ENCODE results near the gene PTGR2. TPM values are rescaled to one million over a fixed set of nuclear protein-coding genes. Genes with fewer than 3 reads are reported as not detected.

The PTGR2 gene
- polyA plus RNA-seq, 2 donors = 3.0 to 4.2 TPM

DNA sequence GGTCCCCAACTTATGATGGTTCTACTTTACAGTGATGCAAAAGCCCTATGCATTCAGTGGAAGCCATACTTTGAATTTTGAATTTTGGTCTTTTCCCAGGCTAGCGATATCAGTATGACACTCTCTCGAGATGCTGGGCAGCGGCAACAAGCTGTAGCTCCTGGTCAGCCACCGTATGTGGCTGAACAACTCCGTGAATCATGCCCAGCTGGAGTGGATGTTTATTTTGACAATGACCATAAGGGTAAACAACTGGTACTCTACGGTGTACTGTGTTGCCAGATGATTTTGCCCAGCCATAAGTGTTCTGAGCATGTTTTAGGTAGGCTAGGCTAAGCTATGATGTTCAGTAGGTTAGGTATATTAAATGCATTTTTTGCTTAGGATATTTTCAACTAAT is 26.8 kb downstream of the PTGR2 start:
- H3K4me1 ChIP-seq (ENCODE audit: control insufficient read depth in 2 of 2, insufficient read depth in 2 of 2, low read length in 1 of 2) = no peaks in the 10 kb centered on the region
- H3K9me3 ChIP-seq (ENCODE audit: control insufficient read depth in 2 of 2, insufficient read depth in 1 of 2, low read depth in 1 of 2, low read length in 1 of 2) = no peaks in the 10 kb centered on the region
- 83 to 87% methylated on average over 6 of the region's 6 CpGs for WGBS, 2 donors
- H3K27me3 ChIP-seq (ENCODE audit: control insufficient read depth in 1 of 2, insufficient read depth in 2 of 2, low read length in 2 of 2) = no peaks in the 10 kb centered on the region
- H3K4me3 ChIP-seq (ENCODE audit: low read depth in 1 of 2, low read length in 2 of 2) = no peak overlapping the region
- no peaks in the 10 kb centered on the region for H3K36me3 ChIP-seq (ENCODE audit: control insufficient read depth in 2 of 2, insufficient read depth in 2 of 2, low read length in 1 of 2)
- no peak overlapping the region for H3K27ac ChIP-seq (ENCODE audit: low read depth in 2 of 2, low read length in 1 of 2)

DNA sequence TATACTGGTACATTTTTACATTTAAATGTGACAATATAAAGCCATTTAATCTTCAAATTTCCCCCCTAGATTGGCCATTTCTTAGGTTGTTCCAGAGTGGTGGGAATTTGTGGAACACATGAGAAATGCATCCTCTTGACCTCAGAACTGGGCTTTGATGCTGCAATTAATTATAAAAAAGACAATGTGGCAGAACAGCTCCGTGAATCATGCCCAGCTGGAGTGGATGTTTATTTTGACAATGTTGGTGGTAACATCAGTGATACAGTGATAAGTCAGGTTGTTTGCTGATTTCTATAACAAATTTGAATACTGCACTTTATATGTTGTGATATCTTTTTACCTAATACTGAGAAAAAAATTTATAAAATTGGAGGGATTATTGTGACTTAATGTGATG is 27.4 kb downstream of the PTGR2 start:
- no peaks in the 10 kb centered on the region for H3K9me3 ChIP-seq (ENCODE audit: control insufficient read depth in 2 of 2, insufficient read depth in 1 of 2, low read depth in 1 of 2, low read length in 1 of 2)
- H3K27ac ChIP-seq (ENCODE audit: low read depth in 2 of 2, low read length in 1 of 2) = no peak overlapping the region
- H3K27me3 ChIP-seq (ENCODE audit: control insufficient read depth in 1 of 2, insufficient read depth in 2 of 2, low read length in 2 of 2) = no peaks in the 10 kb centered on the region
- WGBS, 2 donors = 57 to 63% methylated on average over 1 of the region's 1 CpG
- H3K36me3 ChIP-seq (ENCODE audit: control insufficient read depth in 2 of 2, insufficient read depth in 2 of 2, low read length in 1 of 2) = no peaks in the 10 kb centered on the region
- no peak overlapping the region for H3K4me3 ChIP-seq (ENCODE audit: low read depth in 1 of 2, low read length in 2 of 2)
- H3K4me1 ChIP-seq (ENCODE audit: control insufficient read depth in 2 of 2, insufficient read depth in 2 of 2, low read length in 1 of 2) = no peaks in the 10 kb centered on the region

DNA sequence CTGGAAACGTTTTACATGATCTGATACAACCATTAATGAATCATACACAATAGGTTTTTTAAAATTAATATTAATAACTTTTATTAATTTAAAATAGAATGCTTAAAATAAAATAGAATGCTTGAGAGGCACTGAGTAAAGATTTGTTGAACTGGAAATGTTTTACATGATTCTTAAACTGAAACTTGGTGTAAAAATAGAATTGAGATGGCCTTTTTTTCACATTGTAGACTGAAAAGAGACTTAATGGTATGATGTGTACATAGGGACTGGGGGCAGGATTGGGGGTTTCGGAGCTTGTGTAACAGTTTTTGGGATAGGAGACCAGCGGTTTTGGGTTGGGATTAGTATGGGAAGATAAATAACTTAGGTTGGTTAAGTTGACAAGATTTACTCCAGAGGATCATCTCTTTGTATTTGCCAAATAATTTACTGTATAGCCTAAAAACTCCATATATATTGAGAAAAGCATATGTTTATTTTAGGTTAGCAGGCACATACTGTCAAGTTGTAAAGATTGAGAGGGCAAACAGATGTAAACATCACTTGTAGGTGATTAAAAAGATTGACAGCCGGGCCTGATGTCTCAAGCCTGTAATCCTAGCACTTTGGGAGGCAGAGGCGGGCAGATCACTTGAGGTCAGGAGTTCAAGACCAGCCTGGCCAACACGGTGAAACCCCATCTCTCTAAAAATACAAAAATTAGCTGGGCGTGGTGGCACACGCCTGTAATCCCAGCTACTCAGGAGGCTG is 33.0 kb downstream of the PTGR2 start:
- 79 to 81% methylated on average over 8 of the region's 8 CpGs for WGBS, 2 donors

DNA sequence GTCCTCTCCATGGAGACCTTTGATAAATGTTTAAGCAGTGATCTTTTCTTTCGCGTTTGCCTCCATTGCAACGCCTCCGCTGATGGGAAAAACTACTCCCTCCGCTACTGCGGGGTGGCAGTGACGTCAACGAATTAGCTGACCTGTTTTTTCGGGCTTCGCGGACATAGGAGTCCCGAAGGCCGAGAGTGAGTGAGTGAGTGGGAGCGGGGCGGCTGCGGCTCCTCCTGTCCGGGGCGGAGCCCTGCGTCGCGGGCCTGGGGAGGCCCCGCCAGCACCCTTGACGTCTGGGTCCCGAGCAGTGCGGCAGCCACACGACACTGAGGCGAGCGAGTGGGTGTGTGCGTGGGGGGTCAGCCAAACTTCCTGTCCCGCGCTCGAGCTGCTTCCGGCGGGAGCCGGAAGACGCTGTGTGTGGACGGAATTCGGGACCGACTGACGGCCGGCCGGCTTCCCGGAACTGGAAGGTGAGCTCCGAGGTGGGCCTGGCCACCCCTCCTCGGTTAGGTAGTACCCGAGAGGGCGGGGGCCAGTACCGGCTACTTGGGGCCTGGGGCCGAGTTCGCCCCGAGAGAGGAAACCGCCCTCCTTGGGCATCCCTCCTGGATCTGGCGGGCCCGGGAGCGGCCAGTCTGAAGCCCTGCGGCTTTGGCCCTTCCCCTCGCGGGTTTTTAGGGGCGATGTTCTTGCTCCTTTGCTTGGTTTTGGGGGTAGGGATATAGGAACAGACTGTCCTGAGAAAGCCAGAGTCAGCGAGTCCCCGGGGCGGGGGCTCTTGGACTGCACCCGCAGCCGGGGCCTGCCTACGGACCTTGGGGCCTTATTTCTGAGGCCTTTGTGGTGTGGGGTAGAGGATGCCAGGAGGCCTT is 35.1 kb downstream of the PTGR2 start, which contains the start of gene ZNF410:
ZNF410 (plus strand) TSS at position 411 of the 869 bp plus-strand sequence. CDS start 5,317 bp downstream, outside the sequence.
- peak within 1 kb of the TSS; percentile 75 to 88 for H3K4me3 ChIP-seq (ENCODE audit: low read depth in 1 of 2, low read length in 2 of 2)
- H3K27ac ChIP-seq (ENCODE audit: low read depth in 2 of 2, low read length in 1 of 2) = peak within 1 kb of the TSS; percentile 91 to 99
- no peaks in the 10 kb centered on the region for H3K9me3 ChIP-seq (ENCODE audit: control insufficient read depth in 2 of 2, insufficient read depth in 1 of 2, low read depth in 1 of 2, low read length in 1 of 2)
- no peaks in the 10 kb centered on the region for H3K36me3 ChIP-seq (ENCODE audit: control insufficient read depth in 2 of 2, insufficient read depth in 2 of 2, low read length in 1 of 2)
- 0 to 1% methylated on average over 64 to 65 of the region's 65 CpGs for WGBS, 2 donors
- H3K4me1 ChIP-seq (ENCODE audit: control insufficient read depth in 2 of 2, insufficient read depth in 2 of 2, low read length in 1 of 2) = no peaks in the 10 kb centered on the region
- no peaks in the 10 kb centered on the region for H3K27me3 ChIP-seq (ENCODE audit: control insufficient read depth in 1 of 2, insufficient read depth in 2 of 2, low read length in 2 of 2)

More for the DNA sequence above, 33.0 kb downstream of the PTGR2 start:
- Histone ChIP-seq H3K27ac (ENCODE audit: low read depth in 2 of 2, low read length in 1 of 2) (no peak overlapping the region), H3K9me3 (ENCODE audit: control insufficient read depth in 2 of 2, insufficient read depth in 1 of 2, low read depth in 1 of 2, low read length in 1 of 2) (no peaks in the 10 kb centered on the region), H3K27me3 (ENCODE audit: control insufficient read depth in 1 of 2, insufficient read depth in 2 of 2, low read length in 2 of 2) (no peaks in the 10 kb centered on the region), H3K36me3 (ENCODE audit: control insufficient read depth in 2 of 2, insufficient read depth in 2 of 2, low read length in 1 of 2) (no peaks in the 10 kb centered on the region), H3K4me1 (ENCODE audit: control insufficient read depth in 2 of 2, insufficient read depth in 2 of 2, low read length in 1 of 2) (no peaks in the 10 kb centered on the region), H3K4me3 (ENCODE audit: low read depth in 1 of 2, low read length in 2 of 2) (no peak overlapping the region)

DNA sequence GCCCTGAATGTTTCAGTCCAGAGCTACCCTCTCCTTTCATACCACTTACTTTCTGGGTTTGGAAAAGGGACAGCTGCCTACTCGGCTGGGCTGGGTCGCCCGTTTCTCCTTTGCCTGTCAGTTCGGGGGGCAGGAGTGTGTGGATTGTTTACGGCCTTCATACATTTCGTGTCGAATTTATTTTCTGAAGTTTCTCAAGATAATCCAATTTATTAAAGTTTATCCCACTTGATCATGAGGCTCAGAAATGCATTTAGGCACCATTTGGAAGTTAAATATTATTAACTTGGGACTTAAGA is 35.6 kb downstream of the PTGR2 start:
- Histone ChIP-seq H3K4me3 (ENCODE audit: low read depth in 1 of 2, low read length in 2 of 2) (peak overlapping the region; percentile 75 to 88), H3K4me1 (ENCODE audit: control insufficient read depth in 2 of 2, insufficient read depth in 2 of 2, low read length in 1 of 2) (no peaks in the 10 kb centered on the region), H3K27me3 (ENCODE audit: control insufficient read depth in 1 of 2, insufficient read depth in 2 of 2, low read length in 2 of 2) (no peaks in the 10 kb centered on the region), H3K36me3 (ENCODE audit: control insufficient read depth in 2 of 2, insufficient read depth in 2 of 2, low read length in 1 of 2) (no peaks in the 10 kb centered on the region), H3K27ac (ENCODE audit: low read depth in 2 of 2, low read length in 1 of 2) (peak overlapping the region; percentile 91 to 99), H3K9me3 (ENCODE audit: control insufficient read depth in 2 of 2, insufficient read depth in 1 of 2, low read depth in 1 of 2, low read length in 1 of 2) (no peaks in the 10 kb centered on the region)
- WGBS, 2 donors = 0 to 1% methylated on average over 7 of the region's 7 CpGs

DNA sequence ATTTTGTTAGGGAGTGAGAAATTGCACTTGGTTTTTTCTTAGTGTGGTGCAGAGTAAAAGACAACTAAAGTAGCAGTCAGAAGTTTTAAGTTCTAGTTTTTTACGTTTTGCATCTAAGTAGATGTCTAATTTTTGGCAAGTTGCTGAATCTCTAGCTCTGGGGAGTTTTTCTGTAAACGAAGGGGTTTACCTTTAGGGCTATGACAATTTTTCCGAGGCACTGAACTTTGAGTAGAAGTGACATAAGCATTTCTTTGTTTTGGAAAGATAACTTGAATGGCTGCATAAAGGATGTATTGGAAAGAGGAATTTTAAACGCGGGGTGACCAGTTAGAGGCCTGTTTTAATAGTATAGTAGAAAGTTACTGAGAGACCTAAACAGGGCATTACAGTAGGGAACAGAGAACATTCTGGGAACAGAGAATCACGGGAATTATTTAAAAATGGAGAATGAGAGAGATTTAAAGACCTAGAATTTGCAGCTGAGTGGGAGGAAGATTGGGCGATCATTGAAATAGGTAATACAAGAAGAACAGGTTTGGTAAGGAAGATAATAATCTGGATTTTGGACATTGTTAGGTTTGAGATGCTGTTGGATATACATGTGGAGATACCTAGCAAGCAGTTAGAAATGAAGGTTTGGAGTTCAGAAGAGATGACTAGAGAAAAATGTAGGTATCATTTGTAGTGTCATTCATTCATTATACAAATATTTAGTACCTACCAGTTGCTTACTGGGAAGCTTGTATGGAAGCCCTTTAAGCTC is 36.2 kb downstream of the PTGR2 start:
- Histone ChIP-seq H3K4me1 (ENCODE audit: control insufficient read depth in 2 of 2, insufficient read depth in 2 of 2, low read length in 1 of 2) (no peaks in the 10 kb centered on the region), H3K4me3 (ENCODE audit: low read depth in 1 of 2, low read length in 2 of 2) (peak overlapping the region in 1 of 2 donors; percentile 88), H3K27ac (ENCODE audit: low read depth in 2 of 2, low read length in 1 of 2) (peak overlapping the region in 1 of 2 donors; percentile 91), H3K36me3 (ENCODE audit: control insufficient read depth in 2 of 2, insufficient read depth in 2 of 2, low read length in 1 of 2) (no peaks in the 10 kb centered on the region), H3K27me3 (ENCODE audit: control insufficient read depth in 1 of 2, insufficient read depth in 2 of 2, low read length in 2 of 2) (no peaks in the 10 kb centered on the region), H3K9me3 (ENCODE audit: control insufficient read depth in 2 of 2, insufficient read depth in 1 of 2, low read depth in 1 of 2, low read length in 1 of 2) (no peaks in the 10 kb centered on the region)
- 15 to 16% methylated on average over 7 of the region's 7 CpGs for WGBS, 2 donors

DNA sequence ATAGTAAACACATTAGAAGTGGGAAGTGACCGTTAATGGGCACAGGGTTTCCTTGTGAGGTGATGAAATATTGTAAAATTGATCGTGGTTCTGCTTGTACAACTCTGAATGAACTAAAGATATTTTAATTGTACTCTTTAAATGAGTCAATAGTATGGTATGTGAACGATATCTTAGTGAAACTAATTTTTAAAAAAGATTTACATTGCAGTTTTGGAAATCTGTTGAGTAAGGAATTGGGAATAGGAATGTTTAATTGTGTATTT is 36.8 kb downstream of the PTGR2 start:
- H3K4me1 ChIP-seq (ENCODE audit: control insufficient read depth in 2 of 2, insufficient read depth in 2 of 2, low read length in 1 of 2) = no peaks in the 10 kb centered on the region
- H3K36me3 ChIP-seq (ENCODE audit: control insufficient read depth in 2 of 2, insufficient read depth in 2 of 2, low read length in 1 of 2) = no peaks in the 10 kb centered on the region
- H3K27ac ChIP-seq (ENCODE audit: low read depth in 2 of 2, low read length in 1 of 2) = no peak overlapping the region
- peak overlapping the region in 1 of 2 donors; percentile 88 for H3K4me3 ChIP-seq (ENCODE audit: low read depth in 1 of 2, low read length in 2 of 2)
- no peaks in the 10 kb centered on the region for H3K9me3 ChIP-seq (ENCODE audit: control insufficient read depth in 2 of 2, insufficient read depth in 1 of 2, low read depth in 1 of 2, low read length in 1 of 2)
- H3K27me3 ChIP-seq (ENCODE audit: control insufficient read depth in 1 of 2, insufficient read depth in 2 of 2, low read length in 2 of 2) = no peaks in the 10 kb centered on the region
- 23 to 25% methylated on average over 3 of the region's 3 CpGs for WGBS, 2 donors

DNA sequence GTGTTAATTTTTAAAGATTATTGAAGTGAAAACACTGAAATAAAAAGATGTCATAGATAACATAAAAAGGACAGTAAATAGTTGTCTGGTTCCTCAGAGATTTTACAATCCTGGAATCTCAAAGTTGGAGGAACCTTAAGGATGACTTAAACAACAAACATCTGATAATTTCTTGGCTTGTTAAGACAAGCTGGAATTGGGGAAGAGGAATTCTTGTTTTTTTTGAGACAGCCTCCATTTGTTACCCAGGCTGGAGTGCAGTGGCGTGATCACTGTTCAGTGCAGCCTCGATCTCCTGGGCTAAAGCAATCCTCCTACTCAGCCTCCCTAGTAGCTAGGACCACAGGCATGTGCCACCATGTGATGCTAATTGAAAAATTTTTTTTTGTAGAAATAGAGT is 37.3 kb downstream of the PTGR2 start:
- Histone ChIP-seq H3K27ac (ENCODE audit: low read depth in 2 of 2, low read length in 1 of 2) (peak overlapping the region in 1 of 2 donors; percentile 21), H3K27me3 (ENCODE audit: control insufficient read depth in 1 of 2, insufficient read depth in 2 of 2, low read length in 2 of 2) (no peaks in the 10 kb centered on the region), H3K4me3 (ENCODE audit: low read depth in 1 of 2, low read length in 2 of 2) (no peak overlapping the region), H3K4me1 (ENCODE audit: control insufficient read depth in 2 of 2, insufficient read depth in 2 of 2, low read length in 1 of 2) (no peaks in the 10 kb centered on the region), H3K9me3 (ENCODE audit: control insufficient read depth in 2 of 2, insufficient read depth in 1 of 2, low read depth in 1 of 2, low read length in 1 of 2) (no peaks in the 10 kb centered on the region), H3K36me3 (ENCODE audit: control insufficient read depth in 2 of 2, insufficient read depth in 2 of 2, low read length in 1 of 2) (peaks cover 0 to 3% of the 10 kb centered on the region in 2 donors)
- 70 to 80% methylated on average over 2 of the region's 2 CpGs for WGBS, 2 donors

DNA sequence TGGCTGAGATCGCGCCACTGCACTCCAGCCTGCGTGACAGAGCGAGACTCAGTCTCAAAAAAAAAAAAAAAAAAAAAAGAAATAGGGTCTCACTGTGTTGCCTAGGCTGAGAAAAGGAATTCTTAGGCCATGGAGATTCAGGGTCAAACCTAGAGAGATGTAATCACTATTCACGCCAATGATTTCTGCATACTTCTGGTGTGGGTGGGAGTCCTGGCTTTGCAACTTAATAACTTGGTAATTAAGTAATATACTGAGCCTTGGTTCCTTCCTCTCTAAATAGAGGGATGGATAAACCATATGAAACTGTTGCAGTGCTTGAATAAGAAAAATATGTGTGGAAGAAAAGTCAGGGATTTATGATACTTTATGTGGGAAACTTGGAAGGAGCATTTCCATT is 37.7 kb downstream of the PTGR2 start:
- 82 to 83% methylated on average over 5 of the region's 5 CpGs for WGBS, 2 donors
- Histone ChIP-seq H3K4me3 (ENCODE audit: low read depth in 1 of 2, low read length in 2 of 2) (no peak overlapping the region), H3K9me3 (ENCODE audit: control insufficient read depth in 2 of 2, insufficient read depth in 1 of 2, low read depth in 1 of 2, low read length in 1 of 2) (no peaks in the 10 kb centered on the region), H3K27me3 (ENCODE audit: control insufficient read depth in 1 of 2, insufficient read depth in 2 of 2, low read length in 2 of 2) (no peaks in the 10 kb centered on the region), H3K36me3 (ENCODE audit: control insufficient read depth in 2 of 2, insufficient read depth in 2 of 2, low read length in 1 of 2) (peaks cover 3 to 5% of the 10 kb centered on the region in 2 donors), H3K4me1 (ENCODE audit: control insufficient read depth in 2 of 2, insufficient read depth in 2 of 2, low read length in 1 of 2) (no peaks in the 10 kb centered on the region), H3K27ac (ENCODE audit: low read depth in 2 of 2, low read length in 1 of 2) (no peak overlapping the region)
